ENCODE results near the gene TTC7B. TPM values are rescaled to one million over a fixed set of nuclear protein-coding genes. Genes with fewer than 3 reads are reported as not detected.

The TTC7B gene
- total and polyA plus RNA-seq, 2 donors (not counting 1 experiment from before 2014, with no cell fraction given), result 0.36 to 3.2 TPM

DNA sequence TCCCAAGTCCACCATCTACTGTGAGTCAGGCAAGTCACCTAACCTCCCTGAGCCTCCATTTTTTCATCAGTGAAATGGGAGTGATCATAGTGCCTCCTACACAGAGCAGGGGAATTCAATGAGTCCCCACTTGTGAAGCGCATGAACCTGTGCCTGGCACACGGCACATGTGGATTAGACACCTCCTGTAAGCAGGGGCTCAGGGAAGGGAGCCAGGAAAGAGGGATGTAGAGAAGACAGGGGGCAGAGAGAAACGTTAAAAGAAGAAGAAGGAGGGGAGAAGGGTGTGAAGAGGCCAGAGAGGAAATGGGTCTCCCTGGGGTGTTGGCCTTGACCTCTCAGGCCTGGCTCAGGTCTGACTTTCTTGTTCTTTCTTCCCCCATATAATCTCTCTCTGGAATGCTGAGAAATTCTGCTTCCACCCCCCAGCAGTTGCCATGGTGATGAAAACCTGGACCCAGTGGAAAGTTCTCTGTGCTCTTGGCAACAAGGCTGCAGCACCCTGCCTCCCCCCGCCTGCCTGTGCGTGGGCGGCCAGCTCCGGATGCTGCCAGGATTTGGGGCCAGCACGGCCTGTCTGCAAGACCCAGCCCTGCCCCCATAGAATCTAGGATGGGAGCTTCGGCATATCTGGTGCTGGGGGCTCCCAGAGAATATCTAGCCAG, 324.9 kb downstream of the TTC7B start:
- no peaks in the 10 kb centered on the region for H4K20me1 ChIP-seq (ENCODE audit: control insufficient read depth, insufficient read depth, low read length, poor library complexity, severe bottlenecking)
- H3K27ac Mint-ChIP-seq, result no peak overlapping the region
- no peak overlapping the region for H3K9ac ChIP-seq (ENCODE audit: low read length)
- no peaks in the 10 kb centered on the region for H3K4me1 ChIP-seq (ENCODE audit: control insufficient read depth in 2 of 2, insufficient read depth in 2 of 2, low read length in 2 of 2)
- no peak overlapping the region for H3K4me3 ChIP-seq (ENCODE audit: control extremely low read depth in 1 of 5, extremely low read depth in 1 of 5, insufficient read depth in 1 of 5, low read depth in 2 of 5, low read length in 4 of 5)
- no peaks in the 10 kb centered on the region for H3K27me3 ChIP-seq (replicated peaks in 1 of 4; ENCODE audit: control extremely low read depth in 1 of 4, control insufficient read depth in 3 of 4, insufficient read depth in 4 of 4, low read length in 3 of 4)
- ATAC-seq (ENCODE audit: low read depth), result no peak
- intact Hi-C loops (cut with micrococcal nuclease), result no loop called here
- no peaks in the 10 kb centered on the region for H3K4me1 Mint-ChIP-seq
- 87% methylated on average over 9 of the region's 9 CpGs for WGBS (ENCODE audit: insufficient coverage)
- no peak overlapping the region for H3K4me2 ChIP-seq (replicated peaks; ENCODE audit: low read depth, low read length, poor library complexity, severe bottlenecking)
- H3K4me3 Mint-ChIP-seq, result no peak overlapping the region
- no peak overlapping the region for H2AFZ ChIP-seq (ENCODE audit: insufficient read depth, low read depth, low read length, poor library complexity, severe bottlenecking)
- CTCF ChIA-PET, result no interaction called here
- DNase-seq, result no peak
- peaks cover 0 to 27% (median 0%) of the 10 kb centered on the region in 3 donors for H3K9me3 ChIP-seq (ENCODE audit: control extremely low read depth in 1 of 3, control insufficient read depth in 2 of 3, insufficient read depth in 1 of 3, low read length in 2 of 3)
- no peak overlapping the region for H3K27ac ChIP-seq (ENCODE audit: low read length in 2 of 2)
- peaks cover 7% of the 10 kb centered on the region for H3K27me3 Mint-ChIP-seq
- TF ChIP-seq EZH2 (IDR thresholded peaks at IDR 0.05; ENCODE audit: borderline replicate concordance, insufficient read depth, low read depth, low read length, poor library complexity, severe bottlenecking), result no peak
- no peak for TF ChIP-seq CTCF (IDR thresholded peaks at IDR 0.05)
- H3K9me3 Mint-ChIP-seq (ENCODE audit: insufficient read depth), result peaks cover 3% of the 10 kb centered on the region
- POLR2A ChIA-PET, result no interaction called here
- no peaks in the 10 kb centered on the region for H3K36me3 ChIP-seq (replicated peaks in 1 of 2; ENCODE audit: control extremely low read depth in 1 of 2, control insufficient read depth in 1 of 2, extremely low read depth in 1 of 2, insufficient read depth in 2 of 2, low read length in 1 of 2)
- H3K79me2 ChIP-seq (ENCODE audit: control insufficient read depth, insufficient read depth, low read length), result no peaks in the 10 kb centered on the region

- no peak for DNase-seq
- Histone ChIP-seq H3K79me2 (ENCODE audit: control insufficient read depth, insufficient read depth, low read length) (no peaks in the 10 kb centered on the region), H3K9ac (ENCODE audit: low read length) (no peak overlapping the region), H3K4me3 (ENCODE audit: control extremely low read depth in 1 of 5, extremely low read depth in 1 of 5, insufficient read depth in 1 of 5, low read depth in 2 of 5, low read length in 4 of 5) (no peak overlapping the region), H3K4me1 (ENCODE audit: control insufficient read depth in 2 of 2, insufficient read depth in 2 of 2, low read length in 2 of 2) (no peaks in the 10 kb centered on the region), H3K36me3 (replicated peaks in 1 of 2; ENCODE audit: control extremely low read depth in 1 of 2, control insufficient read depth in 1 of 2, extremely low read depth in 1 of 2, insufficient read depth in 2 of 2, low read length in 1 of 2) (no peaks in the 10 kb centered on the region), H2AFZ (ENCODE audit: insufficient read depth, low read depth, low read length, poor library complexity, severe bottlenecking) (no peak overlapping the region), H3K27ac (ENCODE audit: low read length in 2 of 2) (no peak overlapping the region), H3K9me3 (ENCODE audit: control extremely low read depth in 1 of 3, control insufficient read depth in 2 of 3, insufficient read depth in 1 of 3, low read length in 2 of 3) (peaks cover 0 to 22% (median 0%) of the 10 kb centered on the region in 3 donors), H4K20me1 (ENCODE audit: control insufficient read depth, insufficient read depth, low read length, poor library complexity, severe bottlenecking) (no peaks in the 10 kb centered on the region), H3K27me3 (replicated peaks in 1 of 4; ENCODE audit: control extremely low read depth in 1 of 4, control insufficient read depth in 3 of 4, insufficient read depth in 4 of 4, low read length in 3 of 4) (no peaks in the 10 kb centered on the region), H3K4me2 (replicated peaks; ENCODE audit: low read depth, low read length, poor library complexity, severe bottlenecking) (no peak overlapping the region)
- Mint-ChIP-seq H3K4me3 (no peak overlapping the region), H3K4me1 (no peaks in the 10 kb centered on the region), H3K27me3 (peaks cover 8% of the 10 kb centered on the region), H3K27ac (no peak overlapping the region), H3K9me3 (ENCODE audit: insufficient read depth) (peaks cover 3% of the 10 kb centered on the region)
- 93% methylated on average over 3 of the region's 3 CpGs for WGBS (ENCODE audit: insufficient coverage)
- TF ChIP-seq CTCF (IDR thresholded peaks at IDR 0.05), result no peak
- no peak for TF ChIP-seq EZH2 (IDR thresholded peaks at IDR 0.05; ENCODE audit: borderline replicate concordance, insufficient read depth, low read depth, low read length, poor library complexity, severe bottlenecking)
- ChIA-PET CTCF (no interaction called here), POLR2A (interaction anchor here (0.7 kb wide), 1 partner anchor 69 kb away, joined by 3 read pairs; no protein-coding TSS in a partner anchor)
- ATAC-seq (ENCODE audit: low read depth), result no peak
- intact Hi-C loops (cut with micrococcal nuclease), result no loop called here
These were observed 325.5 kb downstream of the TTC7B start for GRCh38 chr14:90490720-90491050.
